ENCODE results near the gene FARS2.

DNA sequence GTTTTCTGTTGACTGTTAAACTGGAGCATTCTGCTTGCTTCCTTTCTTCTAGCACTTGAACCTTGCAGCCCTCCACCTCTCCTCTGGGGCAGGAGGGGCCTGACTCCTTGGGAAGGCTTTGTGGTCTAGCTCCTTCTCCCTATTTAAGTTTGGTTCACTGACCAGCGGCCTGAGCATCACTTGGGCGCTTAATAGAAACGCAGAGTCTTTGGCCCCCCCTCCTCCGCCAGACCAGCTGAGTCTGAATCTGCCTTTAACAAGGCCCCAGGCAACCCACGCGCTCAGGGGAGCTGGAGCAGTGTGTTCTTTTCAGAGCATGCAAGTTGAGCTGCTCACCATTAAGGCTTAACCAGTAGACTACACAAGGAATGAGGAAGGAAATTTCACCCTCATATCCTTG lies 519.7 kb downstream of the FARS2 start:
- TF ChIP-seq, protein P1, sequence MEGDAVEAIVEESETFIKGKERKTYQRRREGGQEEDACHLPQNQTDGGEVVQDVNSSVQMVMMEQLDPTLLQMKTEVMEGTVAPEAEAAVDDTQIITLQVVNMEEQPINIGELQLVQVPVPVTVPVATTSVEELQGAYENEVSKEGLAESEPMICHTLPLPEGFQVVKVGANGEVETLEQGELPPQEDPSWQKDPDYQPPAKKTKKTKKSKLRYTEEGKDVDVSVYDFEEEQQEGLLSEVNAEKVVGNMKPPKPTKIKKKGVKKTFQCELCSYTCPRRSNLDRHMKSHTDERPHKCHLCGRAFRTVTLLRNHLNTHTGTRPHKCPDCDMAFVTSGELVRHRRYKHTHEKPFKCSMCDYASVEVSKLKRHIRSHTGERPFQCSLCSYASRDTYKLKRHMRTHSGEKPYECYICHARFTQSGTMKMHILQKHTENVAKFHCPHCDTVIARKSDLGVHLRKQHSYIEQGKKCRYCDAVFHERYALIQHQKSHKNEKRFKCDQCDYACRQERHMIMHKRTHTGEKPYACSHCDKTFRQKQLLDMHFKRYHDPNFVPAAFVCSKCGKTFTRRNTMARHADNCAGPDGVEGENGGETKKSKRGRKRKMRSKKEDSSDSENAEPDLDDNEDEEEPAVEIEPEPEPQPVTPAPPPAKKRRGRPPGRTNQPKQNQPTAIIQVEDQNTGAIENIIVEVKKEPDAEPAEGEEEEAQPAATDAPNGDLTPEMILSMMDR (IDR thresholded peaks at IDR 0.05) = no peak
- TF ChIP-seq POLR2A (IDR thresholded peaks at IDR 0.05) = no peak
